ENCODE results near the gene ZNF468.

DNA sequence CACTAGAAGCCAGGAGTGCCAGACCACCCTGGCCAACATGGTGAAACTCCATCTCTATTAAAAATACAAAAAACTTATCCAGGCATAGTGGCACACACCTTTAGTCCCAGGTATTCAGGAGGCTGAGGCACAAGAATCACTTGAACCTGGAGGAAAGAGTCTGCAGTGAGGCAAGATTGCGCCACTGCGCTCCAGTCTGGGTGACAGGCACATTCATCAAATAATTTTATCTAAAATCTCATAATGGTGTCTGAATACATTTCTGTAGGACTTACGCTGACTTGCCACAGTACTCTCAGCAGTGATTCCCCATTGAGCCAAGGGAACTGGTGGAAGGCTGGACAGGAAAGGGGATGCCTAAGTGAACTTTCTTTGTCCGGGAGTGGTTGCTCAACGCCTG is 31.7 kb downstream of the ZNF468 start:
- TF ChIP-seq, protein P1, sequence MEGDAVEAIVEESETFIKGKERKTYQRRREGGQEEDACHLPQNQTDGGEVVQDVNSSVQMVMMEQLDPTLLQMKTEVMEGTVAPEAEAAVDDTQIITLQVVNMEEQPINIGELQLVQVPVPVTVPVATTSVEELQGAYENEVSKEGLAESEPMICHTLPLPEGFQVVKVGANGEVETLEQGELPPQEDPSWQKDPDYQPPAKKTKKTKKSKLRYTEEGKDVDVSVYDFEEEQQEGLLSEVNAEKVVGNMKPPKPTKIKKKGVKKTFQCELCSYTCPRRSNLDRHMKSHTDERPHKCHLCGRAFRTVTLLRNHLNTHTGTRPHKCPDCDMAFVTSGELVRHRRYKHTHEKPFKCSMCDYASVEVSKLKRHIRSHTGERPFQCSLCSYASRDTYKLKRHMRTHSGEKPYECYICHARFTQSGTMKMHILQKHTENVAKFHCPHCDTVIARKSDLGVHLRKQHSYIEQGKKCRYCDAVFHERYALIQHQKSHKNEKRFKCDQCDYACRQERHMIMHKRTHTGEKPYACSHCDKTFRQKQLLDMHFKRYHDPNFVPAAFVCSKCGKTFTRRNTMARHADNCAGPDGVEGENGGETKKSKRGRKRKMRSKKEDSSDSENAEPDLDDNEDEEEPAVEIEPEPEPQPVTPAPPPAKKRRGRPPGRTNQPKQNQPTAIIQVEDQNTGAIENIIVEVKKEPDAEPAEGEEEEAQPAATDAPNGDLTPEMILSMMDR (IDR thresholded peaks at IDR 0.05): no peak
- TF ChIP-seq POLR2A (IDR thresholded peaks at IDR 0.05): no peak
- TF ChIP-seq EP300 (IDR thresholded peaks at IDR 0.05): no peak
- TF ChIP-seq POLR2AphosphoS5 (IDR thresholded peaks at IDR 0.05): no peak

All from sigmoid colon (tissue), 4 donors.